Heart left ventricle (tissue), 16 donors: ENCODE measurements around the gene NUMB. TPM values are rescaled to one million over a fixed set of nuclear protein-coding genes. Genes with fewer than 3 reads are reported as not detected.
"Not testable (repeated sequence)": the region's sequence is repeated elsewhere in the genome, so short reads cannot be mapped to it uniquely, and the experiment has no call there.

Experiments
- ATAC-seq, 4 donors: fragments of 200-7000 bp; cut with Tn5 transposase; one replicate each; pipeline ENCODE4 v1.9.1; 2020 to 2022; ENCODE audit warnings: moderate library complexity in 4 of 4, mild to moderate bottlenecking in 3 of 4, moderate number of reproducible peaks in 1 of 4
- DNase-seq, 5 donors: peaks; one replicate each; pipeline ENCODE4 v3.0.0-alpha.2; 2020
- H3K27ac ChIP-seq, 12 donors: fragments of 200-600 bp; sonication (generic) in 4 of 12; one replicate each; pipeline versions ENCODE4 v1.5.0 to v1.8.0; 2016 to 2022; ENCODE audit warnings: mild to moderate bottlenecking in 2 of 12
- H3K27me3 ChIP-seq, 9 donors: fragments of 200-600 bp; sonication (generic) in 2 of 9; one replicate each; pipeline versions ENCODE4 v1.5.1 to v1.8.0; 2016 to 2022; ENCODE audit warnings: mild to moderate bottlenecking in 3 of 9
- H3K36me3 ChIP-seq, 9 donors: fragments of 200-600 bp; sonication (generic) in 2 of 9; one replicate each; pipeline versions ENCODE4 v1.5.0 to v1.8.0; 2018 to 2022; ENCODE audit warnings: mild to moderate bottlenecking in 2 of 9
- H3K4me1 ChIP-seq, 12 donors: fragments of 200-600 bp; sonication (generic) in 4 of 12; one replicate each; pipeline versions ENCODE4 v1.5.0 to v1.8.0; 2016 to 2022; ENCODE audit warnings: mild to moderate bottlenecking in 3 of 12
- H3K4me3 ChIP-seq, 12 donors: fragments of 200-600 bp; sonication (generic) in 4 of 12; one replicate each; pipeline versions ENCODE4 v1.5.0 to v1.8.0; 2017 to 2022; ENCODE audit warnings: mild to moderate bottlenecking in 9 of 12, moderate library complexity in 4 of 12
- H3K9me3 ChIP-seq, 12 donors: fragments of 200-600 bp; sonication (generic) in 4 of 12; one replicate each; pipeline versions ENCODE4 v1.5.0 to v1.8.0; 2016 to 2022; ENCODE audit warnings: mild to moderate bottlenecking in 1 of 12
- POLR2A ChIP-seq, 2 donors: fragments of 450-650 bp; IDR thresholded peaks; one replicate each; pipeline ENCODE4 v1.6.1; 2017; ENCODE audit warnings: antibody characterized with exemption in 2 of 2, mild to moderate bottlenecking in 2 of 2, moderate library complexity in 2 of 2
- WGBS, 4 donors: extraction: QIAGEN DNeasy Blood & Tissue Kit in 2 of 4; methylation state at CpG; one replicate each; pipeline versions ENCODE4 v1.1.5 to v1.1.7; 2013 to 2018; 5-methylcytosine and 5-hydroxymethylcytosine counted together
- intact Hi-C, 10 donors: fragments of 100-400 bp; cut with DNase I; formaldehyde crosslinking; loops; one replicate each; pipeline versions ENCODE4 v1.11.1 to v1.14.2; 2022
- polyA plus RNA-seq, 2 donors: library from polyadenylated mRNA; stranded (reverse); fragments of 200-250 nt; gene quantifications; one replicate each; pipeline ENCODE4 v1.2.3, GENCODE V29; 2013
- total RNA-seq, 9 donors: library from RNA; depleted of rRNA in 2 of 9; stranded (reverse); fragments of >200 nt in 2 of 9; fragmentation: NEBNext Ultra II Directional in 3 of 9; extraction: Animal tissue kit (Norgen Biotek cat#: 25700) in 3 of 9; gene quantifications; one replicate each; pipeline versions ENCODE4 v1.1.0 to v1.2.4, GENCODE V29; 2016 to 2023
- TF ChIP-seq, protein P1 (sequence below), 12 donors: fragments of 200-600 bp; sonication (generic) in 4 of 12; IDR thresholded peaks; one replicate each; pipeline versions ENCODE4 v1.5.0 to v1.8.0; 2018 to 2022; ENCODE audit warnings: antibody characterized with exemption in 12 of 12, mild to moderate bottlenecking in 5 of 12
- donor health status: ischemic (EF 13 %, LVEDD 7.1; RV severe dilation, severe dysfunction).
- donor health status: healthy with polysubstance abuse.
- donor health status: DM: no; HTN: yes; CAD: no.
- donor health status: DM: no; HTN: no; CAD: no.
- donor health status: ischemic (EF 25% LVEDD 6.9; RV normal size, moderate dysfunction).
- donor health status: ischemic (EF 25% LVEDD 5.7; RV mildly dilated, moderate dysfunction).
- donor health status: healthy.
- donor health status: DM: yes; HTN: yes; CAD: no.
- donor health status: ischemic (EF 35%, LVEDD 5.7; RV mildly dilated, moderate dysfunction).
- donor health status: nonischemic (EF 11% LVEDD 7.7; RV severe dilation, severe dysfunction).
- donor health status: DM: yes; HTN: yes; CAD: no.
- donor health status: PGD.
- donor health status: ischemic (EF 29% LVEDD 5.4; RV normal size, mild dysfunction).
- donor health status: nonischemic (EF 23%, LVEDD 6.1; RV moderate dilation, normal function).

Gene NUMB
- total and polyA plus RNA-seq, 11 donors: 18.2 to 59.1 (median 34.9) TPM

DNA sequence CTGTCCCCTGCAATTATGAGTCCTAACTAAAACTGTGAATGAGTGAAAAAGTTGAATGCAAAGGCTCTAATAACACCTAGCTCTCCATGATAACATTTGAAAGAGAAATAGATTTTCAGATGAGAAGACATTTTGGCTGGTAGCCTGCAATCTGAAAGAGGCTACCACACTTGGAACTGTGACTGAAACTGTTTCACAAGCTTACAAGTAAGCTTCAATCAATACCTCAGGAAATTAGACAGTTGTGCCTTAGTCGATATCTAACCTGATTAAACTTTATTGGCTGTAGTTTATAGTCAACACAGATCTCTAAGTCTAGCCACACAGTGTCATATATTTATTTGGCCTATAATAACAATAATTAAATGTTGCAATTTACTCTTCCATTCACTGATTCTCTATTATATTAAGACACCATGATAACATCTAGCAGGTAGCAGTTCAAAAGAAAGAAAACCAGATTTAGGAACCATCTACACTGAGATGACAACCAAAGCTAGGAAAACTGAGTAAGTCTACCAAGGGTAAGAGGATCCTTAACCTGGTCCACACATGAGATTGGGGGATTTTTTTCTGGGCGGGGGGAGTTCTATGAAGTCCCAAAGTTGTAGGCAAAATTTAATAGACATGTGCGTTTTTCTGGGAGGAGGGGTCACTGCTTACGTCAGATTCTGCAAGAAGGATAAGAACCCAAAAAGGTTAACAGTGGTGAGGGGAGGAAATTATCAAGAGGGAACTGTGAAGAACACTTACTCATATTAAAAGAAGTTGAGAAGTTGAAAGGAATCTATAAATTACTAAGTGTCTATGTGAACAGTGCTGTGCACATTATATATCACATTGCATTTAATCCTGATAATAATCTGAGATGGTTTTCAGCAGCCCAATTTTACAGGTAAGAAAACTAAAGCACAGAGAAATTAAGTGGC is 65.8 kb downstream of the NUMB start:
- TF ChIP-seq POLR2A (IDR thresholded peaks at IDR 0.05): no peak
- TF ChIP-seq, protein P1, sequence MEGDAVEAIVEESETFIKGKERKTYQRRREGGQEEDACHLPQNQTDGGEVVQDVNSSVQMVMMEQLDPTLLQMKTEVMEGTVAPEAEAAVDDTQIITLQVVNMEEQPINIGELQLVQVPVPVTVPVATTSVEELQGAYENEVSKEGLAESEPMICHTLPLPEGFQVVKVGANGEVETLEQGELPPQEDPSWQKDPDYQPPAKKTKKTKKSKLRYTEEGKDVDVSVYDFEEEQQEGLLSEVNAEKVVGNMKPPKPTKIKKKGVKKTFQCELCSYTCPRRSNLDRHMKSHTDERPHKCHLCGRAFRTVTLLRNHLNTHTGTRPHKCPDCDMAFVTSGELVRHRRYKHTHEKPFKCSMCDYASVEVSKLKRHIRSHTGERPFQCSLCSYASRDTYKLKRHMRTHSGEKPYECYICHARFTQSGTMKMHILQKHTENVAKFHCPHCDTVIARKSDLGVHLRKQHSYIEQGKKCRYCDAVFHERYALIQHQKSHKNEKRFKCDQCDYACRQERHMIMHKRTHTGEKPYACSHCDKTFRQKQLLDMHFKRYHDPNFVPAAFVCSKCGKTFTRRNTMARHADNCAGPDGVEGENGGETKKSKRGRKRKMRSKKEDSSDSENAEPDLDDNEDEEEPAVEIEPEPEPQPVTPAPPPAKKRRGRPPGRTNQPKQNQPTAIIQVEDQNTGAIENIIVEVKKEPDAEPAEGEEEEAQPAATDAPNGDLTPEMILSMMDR (IDR thresholded peaks at IDR 0.05): no peak
- ATAC-seq (no peak), DNase-seq (no peak)
- no peaks in the 10 kb centered on the region for H3K9me3 ChIP-seq
- H3K36me3 ChIP-seq: peaks cover 0 to 3% (median 0%) of the 10 kb centered on the region in 9 donors
- H3K4me3 ChIP-seq: no peak overlapping the region
- 90 to 95% (median 92%) methylated on average over 4 of the region's 4 CpGs for WGBS, 4 donors
- H3K4me1 ChIP-seq: no peaks in the 10 kb centered on the region
- H3K27ac ChIP-seq: no peak overlapping the region
- intact Hi-C loops: loop anchor here in 1 of 10 donors (1.0 kb wide), 1 partner anchor 12 kb away; no protein-coding TSS in a partner anchor
- no peaks in the 10 kb centered on the region for H3K27me3 ChIP-seq

DNA sequence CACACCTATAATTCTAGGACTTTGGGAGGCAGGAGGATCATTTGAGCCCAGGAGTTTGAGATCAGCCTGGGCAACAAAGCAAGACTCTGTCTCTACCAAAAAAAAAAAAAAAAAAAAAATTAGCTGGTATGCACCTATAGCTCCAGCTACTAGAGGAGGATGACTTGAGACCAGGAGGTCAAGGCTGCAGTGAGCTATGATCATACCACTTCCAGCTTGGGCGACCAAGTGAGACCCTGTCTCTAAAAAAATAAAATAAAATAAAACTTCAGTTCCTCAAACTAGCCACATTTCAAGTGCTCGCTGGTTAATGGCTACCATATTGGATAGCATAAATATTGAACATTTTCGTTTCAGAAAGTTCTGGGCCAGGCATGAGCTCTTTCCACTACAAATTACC is 70.5 kb downstream of the NUMB start:
- H3K27ac ChIP-seq, DNase-seq, H3K4me3 ChIP-seq, H3K4me1 ChIP-seq, intact Hi-C loops, H3K27me3 ChIP-seq, ATAC-seq: not testable (repeated sequence)
- peaks cover 0 to 20% (median 14%) of the 10 kb centered on the region in 12 donors for H3K9me3 ChIP-seq
- 92 to 100% (median 99%) methylated on average over 2 to 3 of the region's 3 CpGs for WGBS, 4 donors
- peaks cover 0 to 11% (median 0%) of the 10 kb centered on the region in 9 donors for H3K36me3 ChIP-seq

DNA sequence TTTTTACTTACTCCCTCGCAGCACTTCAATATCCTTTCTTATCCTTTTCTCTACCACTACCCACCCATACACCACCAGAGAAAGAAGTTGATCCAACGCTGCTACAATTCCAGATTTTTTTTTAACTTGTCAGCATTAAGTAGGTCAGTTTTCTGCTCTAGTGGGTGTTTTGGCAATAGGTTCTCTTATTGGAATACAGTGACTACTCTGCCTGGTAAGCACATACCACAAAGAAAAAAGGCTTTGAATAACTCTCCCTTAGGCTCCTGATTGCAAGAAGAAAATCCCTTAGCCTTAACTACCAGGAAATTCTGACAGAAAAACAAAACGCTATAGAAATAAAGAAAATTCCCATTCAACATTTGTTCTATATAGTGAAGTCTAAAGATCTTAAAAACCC is 72.0 kb downstream of the NUMB start:
- H3K27ac ChIP-seq: no peak overlapping the region
- no peak overlapping the region for H3K4me3 ChIP-seq
- no peak for ATAC-seq
- intact Hi-C loops: no loop called here
- H3K27me3 ChIP-seq: no peaks in the 10 kb centered on the region
- peaks cover 0 to 4% (median 0%) of the 10 kb centered on the region in 12 donors for H3K4me1 ChIP-seq
- H3K9me3 ChIP-seq: peaks cover 0 to 26% (median 18%) of the 10 kb centered on the region in 12 donors
- H3K36me3 ChIP-seq: peaks cover 0 to 11% (median 0%) of the 10 kb centered on the region in 9 donors
- no peak for DNase-seq
- 80 to 88% (median 84%) methylated on average over 3 of the region's 3 CpGs for WGBS, 4 donors
- TF ChIP-seq POLR2A (IDR thresholded peaks at IDR 0.05): no peak
- TF ChIP-seq, protein P1 (IDR thresholded peaks at IDR 0.05): no peak

DNA sequence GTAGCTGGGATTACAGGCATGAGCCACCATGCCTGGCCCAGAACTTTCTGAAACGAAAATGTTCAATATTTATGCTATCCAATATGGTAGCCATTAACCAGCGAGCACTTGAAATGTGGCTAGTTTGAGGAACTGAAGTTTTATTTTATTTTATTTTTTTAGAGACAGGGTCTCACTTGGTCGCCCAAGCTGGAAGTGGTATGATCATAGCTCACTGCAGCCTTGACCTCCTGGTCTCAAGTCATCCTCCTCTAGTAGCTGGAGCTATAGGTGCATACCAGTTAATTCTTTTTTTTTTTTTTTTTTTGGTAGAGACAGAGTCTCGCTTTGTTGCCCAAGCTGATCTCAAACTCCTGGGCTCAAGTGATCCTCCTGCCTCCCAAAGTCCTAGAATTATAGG is 73.3 kb downstream of the NUMB start:
- Histone ChIP-seq H3K9me3 (peaks cover 0 to 26% (median 18%) of the 10 kb centered on the region in 12 donors), H3K36me3 (peaks cover 0 to 11% (median 0%) of the 10 kb centered on the region in 9 donors)
- H3K4me3 ChIP-seq, DNase-seq, H3K27me3 ChIP-seq, H3K27ac ChIP-seq, intact Hi-C loops, H3K4me1 ChIP-seq, ATAC-seq: not testable (repeated sequence)
- 97 to 100% (median 100%) methylated on average over 3 to 4 of the region's 4 CpGs for WGBS, 4 donors

DNA sequence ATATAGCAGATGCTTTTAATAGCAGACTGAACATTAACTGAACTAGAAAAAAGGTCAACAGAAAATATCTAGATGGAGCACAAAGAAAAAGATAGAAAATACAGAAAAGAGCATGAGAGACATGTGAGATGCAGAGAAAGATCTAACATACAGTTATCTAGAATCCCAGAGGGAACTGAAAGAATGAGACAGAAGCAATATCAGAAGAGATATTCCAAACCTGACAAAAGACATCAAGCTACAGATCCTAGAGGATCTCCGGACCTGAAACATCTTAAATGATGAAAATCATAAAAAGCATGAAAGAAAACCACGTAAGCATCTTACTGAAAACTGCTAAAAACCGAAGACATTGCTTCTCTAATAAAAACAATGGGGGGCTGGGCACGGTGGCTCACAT is 75.0 kb downstream of the NUMB start:
- ATAC-seq: no peak
- WGBS, 4 donors: 85 to 99% (median 97%) methylated on average over 4 of the region's 4 CpGs
- H3K27ac ChIP-seq: no peak overlapping the region
- H3K4me3 ChIP-seq: no peak overlapping the region
- no peaks in the 10 kb centered on the region for H3K27me3 ChIP-seq
- intact Hi-C loops: no loop called here
- peaks cover 0 to 26% (median 18%) of the 10 kb centered on the region in 12 donors for H3K9me3 ChIP-seq
- peaks cover 0 to 4% (median 0%) of the 10 kb centered on the region in 12 donors for H3K4me1 ChIP-seq
- DNase-seq: no peak
- TF ChIP-seq POLR2A (IDR thresholded peaks at IDR 0.05): no peak
- TF ChIP-seq, protein P1 (IDR thresholded peaks at IDR 0.05): no peak
- H3K36me3 ChIP-seq: peaks cover 0 to 13% (median 0%) of the 10 kb centered on the region in 9 donors
